Endothelial cell of umbilical vein (primary cell): ENCODE measurements around the gene FYTTD1.

Experiments
- EZH2 ChIP-seq: IDR thresholded peaks from 2 replicates; pipeline ENCODE4 v1.6.1; 2012; ENCODE audit warnings: borderline replicate concordance, low read depth, mild to moderate bottlenecking, moderate library complexity, low read length, inconsistent platforms; ENCODE audit not compliant: severe bottlenecking
- FOS ChIP-seq: IDR thresholded peaks from 2 replicates; pipeline ENCODE4 v1.6.1; 2011; ENCODE audit warnings: mild to moderate bottlenecking, low read length, moderate library complexity, borderline replicate concordance; ENCODE audit not compliant: insufficient read depth
- GATA2 ChIP-seq: IDR thresholded peaks from 2 replicates; pipeline ENCODE4 v1.7.0; 2011; ENCODE audit warnings: low read depth, mild to moderate bottlenecking, moderate library complexity, mixed read lengths, low read length; ENCODE audit not compliant: insufficient read length, insufficient read depth
- JUN ChIP-seq: IDR thresholded peaks from 2 replicates; pipeline ENCODE4 v1.6.1; 2011; ENCODE audit warnings: borderline replicate concordance, low read depth; ENCODE audit not compliant: insufficient read length, insufficient read depth
- POLR2A ChIP-seq: IDR thresholded peaks from 2 replicates; pipeline ENCODE4 v1.6.1; 2012; ENCODE audit warnings: low read depth, mild to moderate bottlenecking, control low read depth, low read length
- POLR2AphosphoS5 ChIP-seq: IDR thresholded peaks from 2 replicates; pipeline ENCODE4 v1.6.1; 2012; ENCODE audit warnings: low read depth, mild to moderate bottlenecking, control low read depth, low read length, moderate library complexity; ENCODE audit not compliant: insufficient read depth
- TF ChIP-seq, protein P1 (sequence below), 2 donors: IDR thresholded peaks; 1 replicate in 1 of 2; 2 replicates in 1 of 2; pipeline ENCODE4 v1.5.1; 2011; ENCODE audit warnings: low read length in 2 of 2, mild to moderate bottlenecking in 2 of 2, moderate library complexity in 2 of 2, control low read depth in 1 of 2, inconsistent platforms in 1 of 2, low read depth in 1 of 2; ENCODE audit not compliant: insufficient read depth in 1 of 2; ENCODE audit errors: extremely low read depth in 1 of 2
- TF ChIP-seq, protein P2 (sequence below): IDR thresholded peaks from 2 replicates; pipeline ENCODE4 v1.6.1; 2011; ENCODE audit not compliant: insufficient read depth, insufficient read length

GRCh38 chr3:197720694-197721093 is 29.0 kb upstream of the FYTTD1 start:
- TF ChIP-seq, protein P1, sequence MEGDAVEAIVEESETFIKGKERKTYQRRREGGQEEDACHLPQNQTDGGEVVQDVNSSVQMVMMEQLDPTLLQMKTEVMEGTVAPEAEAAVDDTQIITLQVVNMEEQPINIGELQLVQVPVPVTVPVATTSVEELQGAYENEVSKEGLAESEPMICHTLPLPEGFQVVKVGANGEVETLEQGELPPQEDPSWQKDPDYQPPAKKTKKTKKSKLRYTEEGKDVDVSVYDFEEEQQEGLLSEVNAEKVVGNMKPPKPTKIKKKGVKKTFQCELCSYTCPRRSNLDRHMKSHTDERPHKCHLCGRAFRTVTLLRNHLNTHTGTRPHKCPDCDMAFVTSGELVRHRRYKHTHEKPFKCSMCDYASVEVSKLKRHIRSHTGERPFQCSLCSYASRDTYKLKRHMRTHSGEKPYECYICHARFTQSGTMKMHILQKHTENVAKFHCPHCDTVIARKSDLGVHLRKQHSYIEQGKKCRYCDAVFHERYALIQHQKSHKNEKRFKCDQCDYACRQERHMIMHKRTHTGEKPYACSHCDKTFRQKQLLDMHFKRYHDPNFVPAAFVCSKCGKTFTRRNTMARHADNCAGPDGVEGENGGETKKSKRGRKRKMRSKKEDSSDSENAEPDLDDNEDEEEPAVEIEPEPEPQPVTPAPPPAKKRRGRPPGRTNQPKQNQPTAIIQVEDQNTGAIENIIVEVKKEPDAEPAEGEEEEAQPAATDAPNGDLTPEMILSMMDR (IDR thresholded peaks at IDR 0.05; ENCODE audit: extremely low read depth in 1 of 2, insufficient read depth in 1 of 2, low read depth in 1 of 2, low read length in 2 of 2), result no peak
- TF ChIP-seq GATA2 (no peak), FOS (no peak), EZH2 (no peak), POLR2AphosphoS5 (no peak), POLR2A (no peak), JUN (no peak)
- TF ChIP-seq, protein P2, sequence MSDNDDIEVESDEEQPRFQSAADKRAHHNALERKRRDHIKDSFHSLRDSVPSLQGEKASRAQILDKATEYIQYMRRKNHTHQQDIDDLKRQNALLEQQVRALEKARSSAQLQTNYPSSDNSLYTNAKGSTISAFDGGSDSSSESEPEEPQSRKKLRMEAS, result no peak
